OCI-LY7 (cell line): Measurements from ENCODE around the gene SHMT1. TPM values are rescaled to one million over a fixed set of nuclear protein-coding genes. Genes with fewer than 3 reads are reported as not detected.

Experiments
- BruUV-seq: library from RNA; stranded (reverse); fragments of 400-500 nt; replicated peaks from 2 replicates; lab custom pipeline; 2021; lab: Mats Ljungman, UMichigan
- CTCF ChIA-PET: fragments of 300-600 bp; sonication (Branson Sonifier 250); formaldehyde crosslinking; loops from one replicate; lab custom pipeline; 2022; ENCODE audit warnings: antibody characterized with exemption; ENCODE audit not compliant: unreplicated experiment; lab: Charles Lee
- POLR2A ChIA-PET: fragments of 300-600 bp; sonication (Branson Sonifier 250); formaldehyde crosslinking; loops from one replicate; lab custom pipeline; 2022; ENCODE audit warnings: antibody characterized with exemption; lab: Charles Lee
- DNase-seq: peaks from one replicate; pipeline ENCODE4 v3.0.0-alpha.2; 2015; ENCODE audit warnings: low spot score
- H2AFZ ChIP-seq: fragments of 200-600 bp; sonication (generic), shearing (Covaris generic); 2 replicates; pipeline ENCODE4 v1.6.1; 2014; ENCODE audit warnings: mild to moderate bottlenecking, antibody characterized with exemption, low read length, moderate library complexity
- H3K27ac ChIP-seq: fragments of 200-600 bp; sonication (generic); 2 replicates; pipeline ENCODE4 v1.5.1; 2014; ENCODE audit warnings: mixed run types, low read depth, mild to moderate bottlenecking, moderate library complexity, low read length, inconsistent platforms; ENCODE audit not compliant: poor library complexity, severe bottlenecking
- H3K36me3 ChIP-seq: fragments of 200-600 bp; sonication (generic); 2 replicates; pipeline ENCODE4 v1.6.1; 2014; ENCODE audit warnings: mild to moderate bottlenecking, antibody characterized with exemption, low read length, moderate library complexity, mixed read lengths; ENCODE audit not compliant: insufficient read depth
- H3K4me1 ChIP-seq: fragments of 200-600 bp; sonication (generic); 2 replicates; pipeline ENCODE4 v1.5.1; 2014; ENCODE audit warnings: mild to moderate bottlenecking, low read length; ENCODE audit not compliant: insufficient read depth, poor library complexity, severe bottlenecking
- H3K4me2 ChIP-seq: fragments of 200-600 bp; sonication (generic); 2 replicates; pipeline ENCODE4 v1.6.1; 2014; ENCODE audit warnings: mild to moderate bottlenecking, low read length
- H3K4me3 ChIP-seq: fragments of 200-600 bp; sonication (generic); 2 replicates; pipeline ENCODE4 v1.5.1; 2014; ENCODE audit warnings: mild to moderate bottlenecking, low read depth, low read length; ENCODE audit not compliant: poor library complexity, severe bottlenecking
- H3K79me2 ChIP-seq: fragments of 200-600 bp; sonication (generic); 2 replicates; pipeline ENCODE4 v1.6.1; 2016; ENCODE audit warnings: low read depth, mild to moderate bottlenecking, low read length, moderate library complexity, mixed read lengths; ENCODE audit not compliant: insufficient read depth
- H3K9me2 ChIP-seq: fragments of 200-600 bp; sonication (generic); 2 replicates; pipeline ENCODE4 v1.6.1; 2016; ENCODE audit warnings: mild to moderate bottlenecking, low read length, mixed read lengths; ENCODE audit not compliant: insufficient read depth
- H3K9me3 ChIP-seq: fragments of 200-600 bp; sonication (generic); 2 replicates; pipeline ENCODE4 v1.6.1; 2014; ENCODE audit warnings: mild to moderate bottlenecking, mixed run types, low read length, mixed read lengths
- H4K20me1 ChIP-seq: fragments of 200-600 bp; sonication (generic); 2 replicates; pipeline ENCODE4 v1.6.1; 2014; ENCODE audit warnings: mild to moderate bottlenecking, antibody characterized with exemption, low read length, moderate library complexity, mixed read lengths; ENCODE audit not compliant: insufficient read depth
- CTCF ChIP-seq: fragments of 200-600 bp; sonication (generic); conservative IDR thresholded peaks from 2 replicates; pipeline ENCODE4 v1.5.1; 2014; ENCODE audit warnings: mild to moderate bottlenecking, antibody characterized with exemption, low read length, moderate library complexity, mixed read lengths
- EZH2phosphoT487 ChIP-seq: fragments of 200-600 bp; sonication (generic); IDR thresholded peaks from 2 replicates; pipeline ENCODE4 v1.6.1; 2018; ENCODE audit warnings: low read depth, borderline replicate concordance, mild to moderate bottlenecking, mixed run types, antibody characterized with exemption, low read length, moderate library complexity, mixed read lengths
- intact Hi-C: fragments of 100-400 bp; cut with micrococcal nuclease; formaldehyde crosslinking; loops from one replicate; pipeline ENCODE4 v1.10.0; 2022; ENCODE audit not compliant: unreplicated experiment
- total RNA-seq, 2 experiments: library from RNA; depleted of rRNA in 1 of 2; stranded (reverse); fragments of >200 nt in 1 of 2; shearing (Covaris generic) in 1 of 2; gene quantifications; 2 replicates each; pipeline ENCODE4 v1.2.3, GENCODE V29; 2014 to 2022

SHMT1 gene
- total RNA-seq, 2 experiments from 2014 or later = 66.5 to 101 TPM

- Histone ChIP-seq H3K4me2 (peak overlapping the region; percentile 10; the same call in 1 of the 2 replicates), H2AFZ (no peak overlapping the region), H3K9me3 (no peaks in the 10 kb centered on the region), H3K36me3 (peaks cover 32% of the 10 kb centered on the region), H3K27ac (no peak overlapping the region), H3K79me2 (peaks cover 26% of the 10 kb centered on the region), H3K4me1 (peaks cover 31% of the 10 kb centered on the region), H3K9me2 (no peaks in the 10 kb centered on the region), H3K4me3 (no peak overlapping the region), H4K20me1 (no peaks in the 10 kb centered on the region; the same call in 1 of the 2 replicates)
- intact Hi-C loops = no loop called here
- no peak for DNase-seq
- no peak for TF ChIP-seq CTCF
- no peak for TF ChIP-seq EZH2phosphoT487
- BruUV-seq = no TSS peak
- ChIA-PET CTCF (no interaction called here), POLR2A (interaction anchor here (0.5 kb wide), 1 partner anchor 1002 kb away, joined by 3 read pairs; no protein-coding TSS in a partner anchor)
These were observed 43.0 kb downstream of the SHMT1 start for GRCh38 chr17:18320301-18320700.

- intact Hi-C loops = loop anchor here (5.0 kb wide), 1 partner anchor 72 kb away; no protein-coding TSS in a partner anchor
- H3K79me2 ChIP-seq = peaks cover 26% of the 10 kb centered on the region
These were observed 43.6 kb downstream of the SHMT1 start for GRCh38 chr17:18319604-18320256.

More at GRCh38 chr17:18319604-18320256, 43.6 kb downstream of the SHMT1 start:
- DNase-seq = peak; percentile 60
- Histone ChIP-seq H4K20me1 (no peaks in the 10 kb centered on the region; the same call in 1 of the 2 replicates), H3K9me3 (no peaks in the 10 kb centered on the region), H3K27ac (no peak overlapping the region), H3K4me1 (peaks cover 26% of the 10 kb centered on the region), H3K9me2 (no peaks in the 10 kb centered on the region), H2AFZ (no peak overlapping the region), H3K4me2 (peak overlapping the region; percentile 25; the same call in 1 of the 2 replicates), H3K4me3 (no peak overlapping the region), H3K36me3 (peaks cover 27% of the 10 kb centered on the region)
- POLR2A ChIA-PET = no interaction called here
- BruUV-seq = no TSS peak
- TF ChIP-seq CTCF (peak; percentile 74), EZH2phosphoT487 (no peak)
- CTCF ChIA-PET = no interaction called here
